ENCODE results near the gene PLCB4.

DNA sequence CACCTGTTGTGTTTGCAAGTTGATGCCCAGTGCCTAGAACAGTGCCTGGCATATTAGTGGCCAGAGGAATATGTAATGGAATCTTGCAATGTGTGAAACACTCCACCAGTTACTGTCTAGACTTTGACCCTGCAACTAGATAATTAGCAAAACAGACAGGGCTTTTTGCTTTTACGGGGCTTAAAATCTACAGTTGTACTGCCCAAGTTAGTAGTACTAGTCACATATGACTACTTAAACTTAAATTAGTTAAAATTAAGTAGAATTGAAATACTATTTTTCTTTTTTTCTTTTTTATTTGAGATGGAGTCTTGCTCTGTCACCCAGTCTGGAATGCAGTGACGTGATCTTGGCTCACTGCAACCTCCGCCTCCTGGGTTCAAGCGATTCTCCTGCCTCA lies 44.3 kb upstream of the PLCB4 start:
- TF ChIP-seq, protein P1, sequence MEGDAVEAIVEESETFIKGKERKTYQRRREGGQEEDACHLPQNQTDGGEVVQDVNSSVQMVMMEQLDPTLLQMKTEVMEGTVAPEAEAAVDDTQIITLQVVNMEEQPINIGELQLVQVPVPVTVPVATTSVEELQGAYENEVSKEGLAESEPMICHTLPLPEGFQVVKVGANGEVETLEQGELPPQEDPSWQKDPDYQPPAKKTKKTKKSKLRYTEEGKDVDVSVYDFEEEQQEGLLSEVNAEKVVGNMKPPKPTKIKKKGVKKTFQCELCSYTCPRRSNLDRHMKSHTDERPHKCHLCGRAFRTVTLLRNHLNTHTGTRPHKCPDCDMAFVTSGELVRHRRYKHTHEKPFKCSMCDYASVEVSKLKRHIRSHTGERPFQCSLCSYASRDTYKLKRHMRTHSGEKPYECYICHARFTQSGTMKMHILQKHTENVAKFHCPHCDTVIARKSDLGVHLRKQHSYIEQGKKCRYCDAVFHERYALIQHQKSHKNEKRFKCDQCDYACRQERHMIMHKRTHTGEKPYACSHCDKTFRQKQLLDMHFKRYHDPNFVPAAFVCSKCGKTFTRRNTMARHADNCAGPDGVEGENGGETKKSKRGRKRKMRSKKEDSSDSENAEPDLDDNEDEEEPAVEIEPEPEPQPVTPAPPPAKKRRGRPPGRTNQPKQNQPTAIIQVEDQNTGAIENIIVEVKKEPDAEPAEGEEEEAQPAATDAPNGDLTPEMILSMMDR (conservative IDR thresholded peaks at IDR 0.05 in 1 of 2, IDR thresholded peaks at IDR 0.05 in 1 of 2; ENCODE audit: extremely low read depth in 1 of 2, insufficient read depth in 1 of 2, low read depth in 1 of 2, low read length in 2 of 2) = no peak
- no peak for TF ChIP-seq EZH2 (IDR thresholded peaks at IDR 0.05; ENCODE audit: borderline replicate concordance, low read length)
